ENCODE data around the gene FXYD7. TPM values are rescaled to one million over a fixed set of nuclear protein-coding genes. Genes with fewer than 3 reads are reported as not detected.
A peak's percentile ranks its signal among the peaks of the same experiment; 100 is the strongest.

FXYD7 gene
- total and polyA plus RNA-seq, 9 of the 15 experiments (the other 6 are each of a cell fraction or from before 2014, with no cell fraction given) = 0.10 to 0.80 (median 0.31) TPM; not detected in 3

GRCh38 chr19:35105411-35106290, 37.4 kb upstream of the FXYD7 start (continued):
- peak; percentile 41 for TF ChIP-seq HMGN3 (IDR thresholded peaks at IDR 0.05; ENCODE audit: borderline replicate concordance, extremely low read depth, insufficient read length, low read depth, low read length)
- no peak for TF ChIP-seq ZNF589 (CRISPR knock-in tag; IDR thresholded peaks at IDR 0.05; ENCODE audit: low read depth)
- no peak for TF ChIP-seq E2F1 (CRISPR knock-in tag; IDR thresholded peaks at IDR 0.05)
- no peak for TF ChIP-seq HDAC8 (tag; IDR thresholded peaks at IDR 0.05)
- TF ChIP-seq SRSF9 (IDR thresholded peaks at IDR 0.05; ENCODE audit: borderline replicate concordance, low read depth, low read length) = no peak
- TF ChIP-seq NR2C2 (CRISPR knock-in tag; IDR thresholded peaks at IDR 0.05) = no peak
- no peak for TF ChIP-seq NR2C2 (tag; IDR thresholded peaks at IDR 0.05)
- TF ChIP-seq ZNF316 (IDR thresholded peaks at IDR 0.05) = peak; percentile 25; the same call in 1 of the 2 replicates
- no peak for TF ChIP-seq THAP7 (CRISPR knock-in tag; IDR thresholded peaks at IDR 0.05)
- TF ChIP-seq MLLT1 (IDR thresholded peaks at IDR 0.05) = peak in 1 of 2 experiments; percentile 67; a peak in 1 of 4 replicates
- TF ChIP-seq MTA3 (IDR thresholded peaks at IDR 0.05; ENCODE audit: borderline replicate concordance) = no peak
- TF ChIP-seq ELF1 (tag; IDR thresholded peaks at IDR 0.05) = no peak
- TF ChIP-seq ESRRB (CRISPR knock-in tag; IDR thresholded peaks at IDR 0.05; ENCODE audit: borderline replicate concordance) = no peak
- no peak for TF ChIP-seq CTCF (IDR thresholded peaks at IDR 0.05 in 2 of 3, conservative IDR thresholded peaks at IDR 0.05 in 1 of 3; ENCODE audit: insufficient read depth in 2 of 3, low read depth in 1 of 3, low read length in 3 of 3)
- no peak for TF ChIP-seq NCOA6 (IDR thresholded peaks at IDR 0.05)
- no peak for TF ChIP-seq TARDBP (IDR thresholded peaks at IDR 0.05)
- no peak for TF ChIP-seq PCBP2 (IDR thresholded peaks at IDR 0.05; ENCODE audit: low read depth, low read length, poor library complexity, severe bottlenecking)
- TF ChIP-seq, protein P1, sequence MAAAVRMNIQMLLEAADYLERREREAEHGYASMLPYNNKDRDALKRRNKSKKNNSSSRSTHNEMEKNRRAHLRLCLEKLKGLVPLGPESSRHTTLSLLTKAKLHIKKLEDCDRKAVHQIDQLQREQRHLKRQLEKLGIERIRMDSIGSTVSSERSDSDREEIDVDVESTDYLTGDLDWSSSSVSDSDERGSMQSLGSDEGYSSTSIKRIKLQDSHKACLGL (CRISPR knock-in tag; IDR thresholded peaks at IDR 0.05; ENCODE audit: borderline replicate concordance, poor library complexity, severe bottlenecking) = no peak
- TF ChIP-seq DPF2 (IDR thresholded peaks at IDR 0.05) = peak; percentile 74
- peak; percentile 16; the same call in 1 of the 2 replicates for TF ChIP-seq ZNF12 (CRISPR knock-in tag; IDR thresholded peaks at IDR 0.05)
- no peak for TF ChIP-seq ZNF77 (CRISPR knock-in tag; IDR thresholded peaks at IDR 0.05)
- 0 out of 2 replicates have a peak, but pooled peaks have one; percentile 25 for TF ChIP-seq MIER1 (IDR thresholded peaks at IDR 0.05; ENCODE audit: low read depth)
